Measurements from ENCODE around the gene FAM117A. TPM values are rescaled to one million over a fixed set of nuclear protein-coding genes. Genes with fewer than 3 reads are reported as not detected.

Gene FAM117A
- total RNA-seq, 1 experiment from 2014 or later = 14.9 TPM

DNA sequence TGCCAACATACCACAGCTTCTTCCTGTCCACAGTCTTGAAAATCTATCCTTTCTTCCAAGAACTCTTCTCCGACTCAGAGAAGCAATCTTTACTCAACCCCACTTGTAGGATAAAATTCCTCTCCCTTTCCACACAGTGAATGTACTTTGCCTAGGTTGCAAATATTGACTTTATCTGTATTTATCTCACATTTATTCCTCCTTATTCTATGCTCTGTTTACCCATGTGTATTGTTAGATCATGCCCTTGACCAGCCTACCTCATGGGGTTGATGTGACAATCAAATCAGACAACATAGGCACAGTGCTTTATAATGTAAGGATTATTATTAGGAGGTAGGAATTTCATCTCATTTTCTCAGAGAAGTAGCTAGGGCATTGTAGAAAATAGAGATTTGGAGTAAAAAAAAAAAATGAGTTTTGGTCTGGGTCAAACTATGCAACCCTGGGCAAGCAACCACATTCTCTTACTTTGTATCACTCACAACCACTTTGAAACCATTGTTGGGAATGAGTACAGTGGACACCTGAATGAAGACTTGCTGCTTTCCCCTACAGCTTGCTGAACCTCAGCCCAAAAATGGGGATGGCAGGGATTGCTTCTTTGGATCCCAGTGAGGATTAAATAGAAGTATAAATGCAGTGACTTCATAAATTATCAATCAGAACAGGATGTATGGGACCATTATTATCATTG, 47.1 kb downstream of the FAM117A start:
- CTCF ChIA-PET = interaction anchor here (1.0 to 1.6 kb wide), 2 partner anchors 8 to 86 kb away, joined by 3 to 4 read pairs; partner anchors contain the start of gene SLC35B1
- H3K36me3 Mint-ChIP-seq (ENCODE audit: insufficient read depth, unreplicated experiment) = no peaks in the 10 kb centered on the region
- H3K27ac Mint-ChIP-seq (ENCODE audit: unreplicated experiment) = no peak overlapping the region
- H3K4me3 Mint-ChIP-seq (ENCODE audit: low read depth, unreplicated experiment) = no peak overlapping the region
- H3K9me3 Mint-ChIP-seq (ENCODE audit: low read depth, unreplicated experiment) = no peaks in the 10 kb centered on the region
- DNase-seq = no peak
- no TSS peak for BruUV-seq (replicated peaks)
- intact Hi-C loops (cut with micrococcal nuclease; ENCODE audit: unreplicated experiment) = no loop called here
- TF ChIP-seq, protein P1, sequence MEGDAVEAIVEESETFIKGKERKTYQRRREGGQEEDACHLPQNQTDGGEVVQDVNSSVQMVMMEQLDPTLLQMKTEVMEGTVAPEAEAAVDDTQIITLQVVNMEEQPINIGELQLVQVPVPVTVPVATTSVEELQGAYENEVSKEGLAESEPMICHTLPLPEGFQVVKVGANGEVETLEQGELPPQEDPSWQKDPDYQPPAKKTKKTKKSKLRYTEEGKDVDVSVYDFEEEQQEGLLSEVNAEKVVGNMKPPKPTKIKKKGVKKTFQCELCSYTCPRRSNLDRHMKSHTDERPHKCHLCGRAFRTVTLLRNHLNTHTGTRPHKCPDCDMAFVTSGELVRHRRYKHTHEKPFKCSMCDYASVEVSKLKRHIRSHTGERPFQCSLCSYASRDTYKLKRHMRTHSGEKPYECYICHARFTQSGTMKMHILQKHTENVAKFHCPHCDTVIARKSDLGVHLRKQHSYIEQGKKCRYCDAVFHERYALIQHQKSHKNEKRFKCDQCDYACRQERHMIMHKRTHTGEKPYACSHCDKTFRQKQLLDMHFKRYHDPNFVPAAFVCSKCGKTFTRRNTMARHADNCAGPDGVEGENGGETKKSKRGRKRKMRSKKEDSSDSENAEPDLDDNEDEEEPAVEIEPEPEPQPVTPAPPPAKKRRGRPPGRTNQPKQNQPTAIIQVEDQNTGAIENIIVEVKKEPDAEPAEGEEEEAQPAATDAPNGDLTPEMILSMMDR (IDR thresholded peaks at IDR 0.05; ENCODE audit: unreplicated experiment) = no peak
- H3K27me3 Mint-ChIP-seq (ENCODE audit: unreplicated experiment) = no peaks in the 10 kb centered on the region
- H3K4me1 Mint-ChIP-seq (ENCODE audit: low read depth, unreplicated experiment) = no peaks in the 10 kb centered on the region

DNA sequence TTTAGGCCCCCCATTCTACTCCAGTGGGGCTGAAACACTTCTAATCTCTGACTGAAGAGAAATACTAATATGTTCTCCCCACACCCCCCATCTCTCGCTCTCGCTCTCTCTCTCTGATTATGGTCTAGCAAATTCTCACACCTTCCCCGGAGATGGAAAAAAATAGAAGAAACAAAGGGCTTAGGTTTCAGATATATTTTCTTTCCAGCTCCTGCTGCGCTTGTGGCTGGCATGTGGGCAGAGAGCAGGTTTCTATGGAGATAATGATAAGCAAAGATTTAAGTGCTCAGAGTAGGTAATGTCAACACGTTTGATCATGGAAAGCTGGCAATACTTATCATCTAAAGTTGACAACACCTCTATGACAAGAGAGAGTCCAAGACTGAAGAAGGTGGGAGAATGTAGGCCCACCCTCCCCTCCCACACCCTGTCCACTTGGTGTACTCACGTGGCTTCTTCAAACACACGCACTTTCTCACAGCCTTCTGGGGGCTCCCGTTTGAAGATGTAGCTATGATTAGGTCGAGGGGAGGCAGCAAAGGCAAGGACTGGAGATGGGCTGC, 48.1 kb downstream of the FAM117A start:
- Mint-ChIP-seq H3K27ac (ENCODE audit: unreplicated experiment) (no peak overlapping the region), H3K27me3 (ENCODE audit: unreplicated experiment) (no peaks in the 10 kb centered on the region), H3K4me3 (ENCODE audit: low read depth, unreplicated experiment) (no peak overlapping the region), H3K9me3 (ENCODE audit: low read depth, unreplicated experiment) (no peaks in the 10 kb centered on the region), H3K4me1 (ENCODE audit: low read depth, unreplicated experiment) (no peaks in the 10 kb centered on the region), H3K36me3 (ENCODE audit: insufficient read depth, unreplicated experiment) (peaks cover 4% of the 10 kb centered on the region)
- no peak for DNase-seq
- intact Hi-C loops (cut with micrococcal nuclease; ENCODE audit: unreplicated experiment) = no loop called here
- CTCF ChIA-PET = interaction anchor here (1.0 kb wide), 1 partner anchor 85 kb away, joined by 3 read pairs; no protein-coding TSS in a partner anchor
- TF ChIP-seq, protein P1 (IDR thresholded peaks at IDR 0.05; ENCODE audit: unreplicated experiment) = no peak
- no TSS peak for BruUV-seq (replicated peaks)

DNA sequence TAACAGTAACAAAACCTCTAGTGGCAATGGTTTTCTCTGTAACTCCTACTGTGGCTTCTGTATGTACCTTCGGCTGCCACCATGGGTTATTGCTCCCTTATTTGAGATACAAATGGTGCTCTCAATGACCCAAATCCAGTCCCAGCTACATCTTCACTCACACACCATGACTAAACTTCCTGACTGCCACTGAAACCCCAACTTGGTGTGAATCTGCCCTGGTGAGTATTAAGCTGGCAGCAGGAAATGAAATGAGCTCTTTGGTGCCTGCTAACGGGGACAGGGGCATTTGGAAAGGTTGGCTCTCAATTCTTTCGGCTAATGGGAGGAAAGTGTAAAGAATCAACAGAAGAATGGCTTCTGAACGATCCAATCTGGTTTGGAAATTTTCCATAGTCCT, 48.7 kb downstream of the FAM117A start:
- H3K36me3 Mint-ChIP-seq (ENCODE audit: insufficient read depth, unreplicated experiment) = peaks cover 4% of the 10 kb centered on the region
- H3K27ac Mint-ChIP-seq (ENCODE audit: unreplicated experiment) = no peak overlapping the region
- BruUV-seq (replicated peaks) = no TSS peak

DNA sequence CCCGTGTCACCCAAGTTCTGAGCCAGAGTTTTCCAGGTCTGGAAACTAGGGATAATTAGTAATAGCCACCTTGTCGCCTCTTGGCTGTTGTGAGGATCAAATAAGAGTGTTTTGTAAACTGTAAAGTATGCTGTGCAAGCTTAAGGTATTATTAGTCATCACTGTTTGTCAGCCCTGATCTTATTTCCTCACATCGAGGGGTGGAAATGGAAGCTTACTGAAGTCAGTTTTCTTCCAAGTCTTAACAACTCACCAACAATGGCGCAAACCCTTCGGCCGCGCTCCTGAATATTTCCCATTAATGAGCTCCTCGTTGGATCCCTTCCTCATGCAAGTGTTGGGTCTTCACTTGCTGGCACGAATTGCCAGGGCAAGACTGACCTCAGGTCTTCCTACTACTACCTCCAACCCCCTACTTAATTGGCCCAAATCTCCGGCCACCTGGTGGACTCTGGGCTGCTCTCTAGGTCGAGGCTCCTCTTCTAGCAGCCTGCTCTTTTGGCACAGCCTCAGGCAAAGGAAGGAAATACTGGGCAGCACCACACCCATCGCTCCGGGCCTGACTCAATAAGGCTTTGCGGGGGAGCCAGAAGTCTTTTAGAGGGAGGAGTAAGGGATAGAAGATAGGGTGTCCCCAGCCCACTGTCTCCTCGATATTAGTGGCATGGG, 55.3 kb downstream of the FAM117A start:
- intact Hi-C loops (cut with micrococcal nuclease; ENCODE audit: unreplicated experiment) = loop anchor here (5.0 kb wide), 3 partner anchors 69 to 289 kb away; partner anchors contain the start of gene DLX3
- TSS peak; percentile 59 for BruUV-seq (replicated peaks)
- H3K36me3 Mint-ChIP-seq (ENCODE audit: insufficient read depth, unreplicated experiment) = peaks cover 53% of the 10 kb centered on the region

More for the DNA sequence above, 48.7 kb downstream of the FAM117A start:
- intact Hi-C loops (cut with micrococcal nuclease; ENCODE audit: unreplicated experiment) = no loop called here
- TF ChIP-seq, protein P1 (IDR thresholded peaks at IDR 0.05; ENCODE audit: unreplicated experiment) = no peak
- Mint-ChIP-seq H3K4me1 (ENCODE audit: low read depth, unreplicated experiment) (no peaks in the 10 kb centered on the region), H3K27me3 (ENCODE audit: unreplicated experiment) (no peaks in the 10 kb centered on the region), H3K9me3 (ENCODE audit: low read depth, unreplicated experiment) (no peaks in the 10 kb centered on the region), H3K4me3 (ENCODE audit: low read depth, unreplicated experiment) (no peak overlapping the region)
- no peak for DNase-seq
- CTCF ChIA-PET = no interaction called here

More for the DNA sequence above, 55.3 kb downstream of the FAM117A start:
- TF ChIP-seq, protein P1 (IDR thresholded peaks at IDR 0.05; ENCODE audit: unreplicated experiment) = no peak
- Mint-ChIP-seq H3K27me3 (ENCODE audit: unreplicated experiment) (no peaks in the 10 kb centered on the region), H3K9me3 (ENCODE audit: low read depth, unreplicated experiment) (no peaks in the 10 kb centered on the region), H3K4me3 (ENCODE audit: low read depth, unreplicated experiment) (peak overlapping the region; percentile 96), H3K27ac (ENCODE audit: unreplicated experiment) (peak overlapping the region; percentile 99), H3K4me1 (ENCODE audit: low read depth, unreplicated experiment) (peaks cover 37% of the 10 kb centered on the region)
- CTCF ChIA-PET = interaction anchor here (0.6 to 2.2 kb wide), 17 partner anchors 8 to 350 kb away, joined by 3 to 12 read pairs (median 4); partner anchors contain the start of gene PHB1
- DNase-seq = no peak

Measured in Calu3 (cell line).